NK-92 (cell line): Measurements from ENCODE around the gene SLC38A10.

Source experiments
- DNase-seq: peaks from one replicate; lab custom pipeline; 2025; ENCODE audit not compliant: unreplicated experiment; lab: John Stamatoyannopoulos, UW

SLC38A10 gene

DNA sequence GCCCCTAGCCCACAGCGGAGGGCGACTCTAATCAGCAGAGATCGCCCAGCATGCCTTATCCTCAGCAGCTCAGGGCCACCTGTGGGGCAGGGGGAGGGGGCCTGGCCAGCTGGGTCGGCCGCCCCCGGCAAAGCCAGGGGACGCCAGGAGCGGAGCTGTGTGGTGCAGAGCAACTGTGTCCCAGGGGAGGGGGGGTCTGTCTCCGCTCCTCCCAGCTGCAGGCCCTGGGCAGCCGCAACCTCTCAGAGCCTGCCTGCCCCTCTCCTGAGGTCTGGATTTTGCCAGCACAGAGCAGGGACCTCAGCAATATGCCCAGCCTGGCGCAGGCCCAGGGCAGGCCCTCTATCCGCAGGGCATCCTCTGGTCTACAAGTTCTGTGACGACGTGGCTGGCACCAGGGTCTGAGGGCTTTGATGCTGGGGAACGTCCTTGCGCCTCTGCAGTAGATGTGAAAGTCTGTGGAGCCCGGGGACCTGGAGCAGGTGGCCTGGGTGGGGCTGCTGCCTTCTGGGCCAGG is 36.5 kb upstream of the SLC38A10 start:
- DNase-seq: no peak

- DNase-seq: no peak
Observed at GRCh38 chr17:81330884-81331245, 35.8 kb upstream of the SLC38A10 start.

DNA sequence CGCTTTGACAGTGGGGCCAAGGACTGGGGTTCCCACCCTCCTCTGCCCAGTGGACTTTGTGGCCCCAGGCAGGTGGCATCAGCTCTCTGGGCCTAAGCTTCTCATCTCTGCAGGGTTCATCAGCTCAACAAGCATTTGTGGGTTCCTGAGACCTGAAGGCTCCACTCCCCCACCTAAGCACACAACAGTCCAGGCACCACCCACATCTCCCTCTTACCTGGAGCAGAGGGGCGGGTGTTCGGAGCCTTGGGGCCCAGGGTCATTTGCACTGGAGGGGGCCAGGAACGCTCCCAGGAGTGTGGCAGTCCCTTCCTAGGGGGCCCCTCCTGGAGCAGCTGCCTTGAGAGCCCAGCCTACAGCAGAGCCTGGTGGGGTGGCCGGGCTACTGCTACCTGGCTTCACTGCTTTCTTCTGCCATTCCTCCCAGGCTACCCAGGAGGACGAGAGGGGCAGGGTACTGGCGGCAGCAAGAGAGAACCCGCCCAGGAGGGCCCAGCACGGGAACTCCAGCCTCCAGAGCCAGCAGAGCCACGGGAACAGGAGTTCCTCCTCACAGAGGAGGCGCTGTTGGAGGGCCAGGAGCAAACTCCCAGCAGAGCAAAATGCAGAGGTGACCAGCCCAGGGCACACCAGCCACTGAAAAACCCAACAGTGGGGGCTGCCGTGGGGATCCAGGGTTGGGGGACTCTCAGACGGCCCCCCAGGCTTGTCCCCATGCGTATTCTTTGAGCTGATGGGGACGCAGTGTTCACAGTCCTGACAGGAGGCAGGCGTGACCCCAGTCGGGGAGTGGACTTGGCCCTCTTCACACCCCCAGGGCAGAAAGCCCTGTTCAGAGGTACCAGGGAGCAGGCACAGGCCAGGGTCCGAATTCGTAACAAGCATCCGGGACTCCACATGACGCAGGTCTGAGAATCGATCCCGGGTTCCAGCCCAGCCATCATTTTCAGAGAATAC is 35.1 kb upstream of the SLC38A10 start:
- no peak for DNase-seq

- DNase-seq: no peak
Observed at GRCh38 chr17:81328978-81329926, 34.1 kb upstream of the SLC38A10 start.

DNA sequence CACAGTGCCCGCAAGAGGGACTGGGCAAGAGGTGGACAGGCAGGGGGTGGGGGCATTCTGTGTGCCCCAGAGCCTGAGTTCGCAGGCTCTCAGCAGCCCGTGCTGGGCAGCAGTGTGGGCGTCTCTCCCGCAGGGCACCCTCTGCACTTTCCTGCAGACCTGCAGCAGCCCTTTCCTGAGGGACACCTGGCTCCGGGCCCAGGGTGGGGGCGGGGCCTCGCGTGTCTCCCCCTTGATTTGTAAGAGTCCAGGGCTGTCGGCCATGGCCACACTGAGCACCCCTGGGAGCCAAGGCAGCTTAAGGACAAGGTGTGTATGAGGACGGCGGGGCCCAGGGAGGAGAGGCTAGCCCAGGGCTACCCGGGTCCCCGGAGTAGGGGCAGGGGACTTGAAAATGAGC is 33.4 kb upstream of the SLC38A10 start:
- DNase-seq: no peak

DNA sequence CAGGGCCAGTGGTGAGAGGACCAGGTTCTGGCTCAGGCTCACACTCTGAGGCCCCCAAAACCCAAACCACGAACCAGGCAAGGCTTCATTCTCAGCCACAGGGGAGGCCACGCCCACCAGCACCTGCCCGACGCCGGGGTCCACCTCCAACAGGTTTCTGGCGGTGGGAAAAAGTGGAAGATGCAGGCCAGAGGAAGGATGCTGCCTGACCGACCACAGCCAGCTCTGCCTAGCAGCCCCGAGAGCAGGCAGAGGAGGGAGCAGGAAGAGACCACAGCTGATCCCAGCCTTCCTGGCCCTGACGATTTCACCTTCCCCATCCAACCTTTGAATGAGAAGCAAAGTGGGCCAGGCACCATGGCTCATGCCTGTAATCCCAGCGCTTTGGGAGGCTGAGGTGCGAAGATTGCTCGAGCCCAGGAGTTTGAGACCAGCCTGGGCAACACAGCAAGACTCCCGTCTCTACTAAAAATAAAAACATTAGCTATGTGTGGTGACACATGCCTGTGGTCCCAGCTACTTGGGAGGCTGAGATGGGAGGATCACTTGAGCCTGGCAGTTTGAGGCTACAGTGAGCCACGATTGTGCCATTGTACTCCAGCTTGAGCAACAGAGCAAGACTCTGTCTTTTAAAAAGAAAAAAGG is 30.7 kb upstream of the SLC38A10 start:
- DNase-seq: no peak

DNA sequence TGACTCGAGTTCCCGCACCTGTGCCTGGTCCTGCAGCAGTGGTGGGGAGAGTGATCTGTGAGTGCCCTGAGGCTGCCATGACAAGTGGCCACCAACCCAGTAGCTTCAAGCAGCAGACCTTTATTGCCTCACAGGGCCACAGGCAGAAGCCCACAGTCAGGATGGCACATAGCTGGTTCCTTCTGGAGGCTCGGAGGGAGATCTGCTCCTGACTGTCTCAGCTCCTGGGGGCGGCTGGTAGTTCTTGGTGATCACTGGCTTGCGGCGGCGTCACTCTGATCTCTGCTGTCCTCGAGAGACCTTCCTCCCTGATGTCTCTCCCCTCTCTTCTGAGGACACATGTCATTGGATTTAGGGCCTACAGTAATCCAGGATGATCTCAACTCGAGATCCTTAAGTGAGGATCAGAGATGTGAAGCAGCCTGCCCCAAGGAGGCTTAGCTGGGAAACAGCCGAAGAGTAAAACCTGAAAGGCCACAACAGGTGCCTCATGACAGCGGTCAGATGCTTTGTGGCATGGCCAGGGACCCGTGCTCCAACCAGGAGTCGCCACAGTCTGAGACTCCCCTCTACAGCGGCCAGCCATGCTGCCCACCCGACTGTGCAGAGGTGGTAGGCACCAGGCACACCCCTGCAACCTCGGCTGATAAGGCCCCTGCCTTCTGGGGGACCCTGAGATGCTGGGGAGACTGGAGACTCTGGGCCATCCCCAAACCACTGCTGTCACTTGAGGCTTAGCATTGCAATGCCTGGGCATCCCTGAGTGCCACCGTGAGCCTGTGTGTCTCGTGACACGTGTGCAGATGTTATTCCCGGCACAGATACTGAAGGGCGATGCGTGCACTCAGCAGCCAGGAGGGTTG is 30.0 kb upstream of the SLC38A10 start:
- no peak for DNase-seq

DNA sequence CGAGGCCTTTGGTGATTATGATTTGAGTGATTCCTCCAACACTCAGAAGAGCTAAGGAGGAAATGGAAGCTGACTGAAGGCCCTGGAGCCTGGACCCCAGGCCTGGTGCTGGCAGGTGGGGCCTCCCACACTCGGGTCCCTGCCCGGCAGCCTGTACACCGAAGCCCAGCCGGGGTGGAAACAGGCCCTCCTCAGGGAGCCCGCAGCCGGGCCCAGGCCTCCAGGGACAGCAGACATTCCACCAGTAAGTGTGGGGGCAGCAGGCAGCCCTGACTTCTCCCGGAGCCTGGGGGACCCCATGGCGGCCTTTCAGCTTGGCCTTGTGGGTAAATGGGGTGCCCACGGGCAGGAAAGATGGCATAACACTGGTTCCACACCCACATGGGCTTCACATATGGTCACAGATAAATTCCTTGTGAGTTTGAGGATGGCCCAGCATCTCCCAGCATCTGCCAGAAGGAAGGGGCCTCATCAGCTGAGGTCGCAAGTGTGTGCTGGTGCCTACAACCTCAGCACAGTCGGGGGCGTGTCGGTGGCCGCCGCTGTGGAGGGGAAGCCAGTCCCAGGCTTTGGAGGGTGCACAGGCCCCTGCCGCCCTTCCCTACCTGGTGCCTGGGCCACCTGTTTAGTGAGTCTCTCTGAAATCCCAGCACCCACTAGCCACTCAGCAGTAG is 29.2 kb upstream of the SLC38A10 start:
- DNase-seq: no peak

DNA sequence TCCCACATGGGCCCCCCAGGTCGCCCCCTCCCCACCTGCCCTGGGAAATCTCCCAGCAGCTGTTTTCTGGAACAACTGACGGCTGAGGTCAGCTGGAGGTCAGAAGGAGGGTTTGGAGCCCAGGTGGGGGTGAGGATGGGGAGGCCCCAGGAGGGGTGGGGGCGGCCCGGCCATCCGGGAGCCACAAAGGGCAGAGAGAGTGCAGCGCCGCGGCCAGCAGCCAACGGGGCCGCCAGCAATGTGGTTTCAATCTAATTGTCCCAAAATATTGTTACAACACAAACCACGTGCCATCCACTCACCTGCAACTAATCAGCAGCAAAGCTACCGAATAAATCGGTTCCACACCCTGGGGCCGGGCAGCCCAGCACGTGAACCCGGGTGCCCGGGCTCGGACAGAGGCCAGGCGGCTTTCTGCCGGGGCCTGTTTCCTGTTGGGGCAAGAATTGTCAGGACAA is 28.3 kb upstream of the SLC38A10 start:
- DNase-seq: no peak

GRCh38 chr17:81323083-81323369 is 27.9 kb upstream of the SLC38A10 start:
- DNase-seq: no peak

GRCh38 chr17:81322271-81323082 is 27.4 kb upstream of the SLC38A10 start:
- no peak for DNase-seq

DNA sequence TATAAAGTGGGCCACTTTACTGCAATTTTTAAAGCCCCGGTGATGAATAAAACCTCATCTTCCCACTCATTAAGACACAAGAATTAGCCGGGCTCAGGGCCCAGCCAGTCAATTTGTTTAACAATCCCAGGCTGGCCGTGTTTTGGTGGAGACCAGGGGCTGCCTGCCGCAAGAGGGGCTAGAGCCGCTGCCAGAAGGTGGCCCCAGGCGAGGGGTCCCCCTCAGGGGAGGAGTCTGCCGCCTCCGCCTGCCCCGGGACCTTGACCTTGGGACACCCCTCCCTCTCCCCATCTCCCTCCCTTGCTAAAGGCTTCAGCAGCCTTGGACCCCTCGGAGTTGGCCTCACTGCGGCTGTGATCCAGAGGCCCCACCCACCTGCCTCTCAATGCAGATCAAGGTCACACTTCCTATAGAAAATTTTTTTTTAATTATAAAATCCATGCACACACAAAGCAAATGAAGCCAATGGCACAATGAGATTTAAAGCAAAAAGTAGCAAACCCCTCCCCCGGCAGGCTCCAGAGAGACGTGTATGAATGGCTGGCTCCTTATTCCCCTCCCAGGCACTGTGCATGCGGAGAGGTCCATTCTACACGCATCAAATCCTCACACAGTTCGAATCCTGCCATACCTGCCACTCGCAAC is 23.0 kb upstream of the SLC38A10 start:
- no peak for DNase-seq

DNA sequence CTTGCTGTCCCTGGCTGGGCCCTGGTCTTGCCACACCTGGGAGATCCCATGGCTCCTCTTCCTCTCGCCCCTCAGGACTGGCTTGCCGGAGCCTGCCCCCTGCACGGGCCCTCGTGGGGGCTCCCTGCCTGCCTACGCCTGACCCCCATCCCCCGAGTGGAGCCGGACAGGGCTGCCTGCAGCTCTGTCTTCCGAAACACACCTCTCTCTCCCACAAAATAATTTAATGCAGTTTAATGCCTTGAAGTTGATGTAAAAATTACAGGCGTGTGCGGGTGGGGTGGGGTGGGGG is 22.4 kb upstream of the SLC38A10 start:
- DNase-seq: no peak

DNA sequence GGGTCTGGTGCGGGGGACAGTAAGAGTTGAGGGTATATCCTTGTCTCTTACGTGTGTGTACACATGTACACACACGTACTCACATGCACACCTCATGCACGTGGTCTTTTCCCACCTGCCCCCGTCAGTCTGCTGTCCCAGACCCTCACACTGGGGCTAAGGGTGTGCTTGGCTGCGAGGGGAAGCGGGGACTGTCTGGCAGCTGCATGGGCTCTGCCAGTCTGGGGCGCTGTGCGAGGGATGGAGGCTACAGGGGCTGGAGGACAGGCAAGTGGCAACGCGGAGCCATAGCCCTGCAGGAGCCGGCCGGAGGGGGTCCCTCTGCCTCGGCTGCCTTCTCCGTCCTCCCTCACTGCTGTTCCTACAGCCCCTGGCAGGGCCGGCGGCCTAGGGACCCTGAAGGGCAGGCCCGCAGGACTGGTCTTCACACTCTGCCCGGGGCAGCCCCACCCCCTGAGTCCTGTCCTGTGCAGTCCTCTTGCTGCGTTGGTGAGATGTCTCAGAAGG is 20.8 kb upstream of the SLC38A10 start:
- no peak for DNase-seq

DNA sequence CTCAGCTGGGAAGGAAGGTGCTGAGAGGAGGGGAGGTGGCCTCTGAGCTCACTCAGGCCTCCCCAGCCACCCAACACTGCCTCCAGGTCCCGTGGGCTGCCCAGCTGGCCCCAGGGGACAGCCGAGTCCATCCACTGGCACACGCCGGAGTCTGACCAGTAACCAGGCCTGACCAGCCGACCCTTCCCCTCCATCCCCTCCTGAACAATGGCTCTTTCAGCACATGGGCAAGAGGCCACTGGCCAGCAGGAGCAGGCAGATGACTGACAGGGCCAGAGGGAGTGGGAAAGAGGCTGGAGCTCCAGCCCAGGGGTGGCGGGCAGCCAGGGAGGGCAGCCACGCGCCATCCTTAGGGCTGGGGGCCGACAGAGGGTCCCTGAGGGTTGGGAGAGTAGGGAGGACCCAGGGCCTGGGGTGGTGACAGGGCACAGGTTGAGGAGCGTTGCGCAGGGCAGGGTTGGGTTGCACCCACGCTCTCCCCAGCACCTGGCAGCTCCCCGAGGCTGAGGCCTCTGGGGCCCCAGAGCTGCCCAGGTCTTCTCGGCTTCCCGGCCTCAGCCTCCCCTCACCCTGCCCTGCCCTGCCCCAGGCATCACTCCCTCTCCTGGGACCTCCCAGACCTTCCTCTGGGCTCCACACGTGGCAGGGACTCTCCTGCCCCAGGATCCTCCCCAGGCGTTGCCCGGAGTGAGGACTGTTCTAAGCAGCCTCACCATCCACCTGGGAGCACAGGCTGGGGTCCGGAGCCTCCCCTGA is 20.2 kb upstream of the SLC38A10 start:
- DNase-seq: no peak

DNA sequence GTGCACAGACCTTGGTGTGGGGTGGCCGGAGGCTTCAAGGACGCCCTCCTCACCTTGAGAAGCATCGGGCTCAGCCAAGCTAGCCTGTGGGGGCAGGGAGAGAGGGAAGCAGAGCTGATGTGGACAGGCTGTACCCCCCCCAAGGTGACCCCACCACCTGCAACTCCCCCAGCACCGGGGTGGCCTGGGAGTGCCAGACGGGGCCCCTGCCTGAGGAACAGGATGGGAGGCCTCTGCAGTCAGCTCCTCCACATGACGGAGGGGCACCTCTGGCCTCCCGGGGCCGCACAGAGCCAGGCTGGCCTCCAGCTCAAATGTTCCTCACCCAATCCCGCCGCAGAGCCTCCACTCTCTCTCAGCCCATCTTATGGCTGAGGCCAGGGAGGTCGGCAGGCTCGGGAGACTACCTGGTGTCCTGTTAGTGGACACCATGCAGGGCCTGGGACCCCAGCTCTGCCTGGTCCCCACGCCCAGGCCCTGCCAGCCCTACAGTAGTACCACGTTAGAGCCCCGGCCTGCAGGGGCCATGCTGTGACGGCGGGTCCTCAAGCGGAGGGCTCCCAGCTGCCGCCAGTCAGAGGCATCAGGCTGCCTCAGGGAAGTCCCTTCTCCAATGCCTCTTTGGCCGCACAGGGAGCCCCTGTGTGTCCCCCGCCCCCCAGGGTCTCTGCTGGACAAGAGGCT is 19.4 kb upstream of the SLC38A10 start:
- no peak for DNase-seq

- DNase-seq: no peak
Observed at GRCh38 chr17:81313776-81314397, 18.8 kb upstream of the SLC38A10 start.
